GM23338 (cell line): ENCODE data around the gene CREB3L4.
A peak's percentile ranks its signal among the peaks of the same experiment; 100 is the strongest.

Source experiments
- CREB1 ChIP-seq: fragments of 250-450 bp; sonication (Bioruptor Pico); IDR thresholded peaks from 2 replicates; pipeline ENCODE4 v1.5.0; 2020; ENCODE audit warnings: low read depth, mild to moderate bottlenecking, moderate library complexity
- EZH2 ChIP-seq: fragments of 200-600 bp; sonication (generic); IDR thresholded peaks from one replicate; pipeline ENCODE4 v1.8.0; 2017; ENCODE audit warnings: antibody characterized with exemption, mild to moderate bottlenecking, low read depth; ENCODE audit not compliant: unreplicated experiment
- EZH2phosphoT487 ChIP-seq: fragments of 200-600 bp; sonication (generic); IDR thresholded peaks from one replicate; pipeline ENCODE4 v1.8.1; 2018; ENCODE audit warnings: antibody characterized with exemption; ENCODE audit not compliant: unreplicated experiment
- JUNB ChIP-seq: IDR thresholded peaks from one replicate; pipeline ENCODE4 v1.6.1; 2016; ENCODE audit warnings: antibody characterized with exemption; ENCODE audit not compliant: unreplicated experiment
- POLR2AphosphoS5 ChIP-seq: IDR thresholded peaks from 2 replicates; pipeline ENCODE4 v1.6.1; 2016; ENCODE audit warnings: antibody characterized with exemption, low read depth
- STAT1 ChIP-seq: IDR thresholded peaks from one replicate; pipeline ENCODE4 v1.6.1; 2016; ENCODE audit warnings: antibody characterized with exemption; ENCODE audit not compliant: unreplicated experiment
- ZNF114 ChIP-seq: fragments of 250-450 bp; sonication (Bioruptor Pico); IDR thresholded peaks from 2 replicates; pipeline ENCODE4 v1.5.0; 2020; ENCODE audit warnings: mild to moderate bottlenecking, moderate library complexity
- ZNF331 ChIP-seq: fragments of 250-450 bp; sonication (Bioruptor Pico); IDR thresholded peaks from 2 replicates; pipeline ENCODE4 v1.5.0; 2020; ENCODE audit warnings: low read depth, mild to moderate bottlenecking, moderate library complexity
- TF ChIP-seq, protein P1 (sequence below): IDR thresholded peaks from one replicate; pipeline ENCODE4 v1.6.1; 2018; ENCODE audit warnings: antibody characterized with exemption; ENCODE audit not compliant: unreplicated experiment
- TF ChIP-seq, protein P2 (sequence below), 2 experiments: fragments of 200-600 bp in 1 of 2; sonication (generic) in 1 of 2; conservative IDR thresholded peaks; 2 replicates each; pipeline versions ENCODE4 v1.5.1 to v1.6.1; 2016 to 2017; ENCODE audit warnings: antibody characterized with exemption in 2 of 2, low read depth in 2 of 2, mild to moderate bottlenecking in 2 of 2, moderate library complexity in 1 of 2
- TF ChIP-seq, protein P3 (sequence below): IDR thresholded peaks from 2 replicates; pipeline ENCODE4 v1.6.1; 2016; ENCODE audit warnings: antibody characterized with exemption

DNA sequence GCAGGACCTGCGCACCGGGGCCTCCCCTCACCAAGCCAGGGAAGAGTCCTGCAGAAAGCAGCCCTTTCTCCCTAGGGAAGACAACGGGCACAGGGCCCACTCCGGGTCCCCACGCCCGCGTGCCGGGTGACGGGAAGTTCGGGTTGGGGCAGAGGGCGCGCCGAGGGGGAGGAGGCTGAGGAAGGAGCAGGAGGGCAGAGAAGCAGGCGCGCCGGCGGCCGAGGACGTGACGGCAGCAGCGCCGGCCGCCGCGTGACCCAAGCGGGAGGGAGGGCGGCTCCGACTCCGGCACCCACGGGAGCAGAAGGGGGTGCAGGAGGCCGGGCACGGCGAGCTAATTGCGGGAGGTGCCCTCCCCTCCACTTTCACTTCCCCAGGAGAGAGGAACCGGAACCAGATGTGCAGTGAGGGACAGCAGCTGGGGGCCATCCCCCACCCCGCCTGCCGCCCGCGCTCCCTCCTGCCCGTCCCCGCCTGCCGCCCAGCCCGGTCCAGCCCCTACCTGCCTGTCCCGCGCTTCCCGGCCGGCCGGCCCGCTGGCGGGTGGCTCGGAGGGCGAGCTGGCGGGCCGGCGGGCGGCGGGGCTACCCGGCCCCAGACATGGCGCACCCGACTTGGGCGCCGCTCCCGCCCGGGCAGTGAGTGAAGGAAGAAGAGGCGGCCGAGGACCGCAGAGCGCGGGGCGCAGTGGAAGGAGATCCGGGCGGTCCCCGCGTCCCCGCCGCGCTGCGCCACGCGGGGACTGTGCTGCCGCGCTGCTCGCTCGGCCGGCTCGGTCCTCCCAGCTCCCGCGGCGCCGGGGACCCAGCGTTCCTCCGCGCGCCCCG is 21.7 kb upstream of the CREB3L4 start:
- TF ChIP-seq, protein P1, sequence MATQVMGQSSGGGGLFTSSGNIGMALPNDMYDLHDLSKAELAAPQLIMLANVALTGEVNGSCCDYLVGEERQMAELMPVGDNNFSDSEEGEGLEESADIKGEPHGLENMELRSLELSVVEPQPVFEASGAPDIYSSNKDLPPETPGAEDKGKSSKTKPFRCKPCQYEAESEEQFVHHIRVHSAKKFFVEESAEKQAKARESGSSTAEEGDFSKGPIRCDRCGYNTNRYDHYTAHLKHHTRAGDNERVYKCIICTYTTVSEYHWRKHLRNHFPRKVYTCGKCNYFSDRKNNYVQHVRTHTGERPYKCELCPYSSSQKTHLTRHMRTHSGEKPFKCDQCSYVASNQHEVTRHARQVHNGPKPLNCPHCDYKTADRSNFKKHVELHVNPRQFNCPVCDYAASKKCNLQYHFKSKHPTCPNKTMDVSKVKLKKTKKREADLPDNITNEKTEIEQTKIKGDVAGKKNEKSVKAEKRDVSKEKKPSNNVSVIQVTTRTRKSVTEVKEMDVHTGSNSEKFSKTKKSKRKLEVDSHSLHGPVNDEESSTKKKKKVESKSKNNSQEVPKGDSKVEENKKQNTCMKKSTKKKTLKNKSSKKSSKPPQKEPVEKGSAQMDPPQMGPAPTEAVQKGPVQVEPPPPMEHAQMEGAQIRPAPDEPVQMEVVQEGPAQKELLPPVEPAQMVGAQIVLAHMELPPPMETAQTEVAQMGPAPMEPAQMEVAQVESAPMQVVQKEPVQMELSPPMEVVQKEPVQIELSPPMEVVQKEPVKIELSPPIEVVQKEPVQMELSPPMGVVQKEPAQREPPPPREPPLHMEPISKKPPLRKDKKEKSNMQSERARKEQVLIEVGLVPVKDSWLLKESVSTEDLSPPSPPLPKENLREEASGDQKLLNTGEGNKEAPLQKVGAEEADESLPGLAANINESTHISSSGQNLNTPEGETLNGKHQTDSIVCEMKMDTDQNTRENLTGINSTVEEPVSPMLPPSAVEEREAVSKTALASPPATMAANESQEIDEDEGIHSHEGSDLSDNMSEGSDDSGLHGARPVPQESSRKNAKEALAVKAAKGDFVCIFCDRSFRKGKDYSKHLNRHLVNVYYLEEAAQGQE, result no peak
- TF ChIP-seq, protein P2, sequence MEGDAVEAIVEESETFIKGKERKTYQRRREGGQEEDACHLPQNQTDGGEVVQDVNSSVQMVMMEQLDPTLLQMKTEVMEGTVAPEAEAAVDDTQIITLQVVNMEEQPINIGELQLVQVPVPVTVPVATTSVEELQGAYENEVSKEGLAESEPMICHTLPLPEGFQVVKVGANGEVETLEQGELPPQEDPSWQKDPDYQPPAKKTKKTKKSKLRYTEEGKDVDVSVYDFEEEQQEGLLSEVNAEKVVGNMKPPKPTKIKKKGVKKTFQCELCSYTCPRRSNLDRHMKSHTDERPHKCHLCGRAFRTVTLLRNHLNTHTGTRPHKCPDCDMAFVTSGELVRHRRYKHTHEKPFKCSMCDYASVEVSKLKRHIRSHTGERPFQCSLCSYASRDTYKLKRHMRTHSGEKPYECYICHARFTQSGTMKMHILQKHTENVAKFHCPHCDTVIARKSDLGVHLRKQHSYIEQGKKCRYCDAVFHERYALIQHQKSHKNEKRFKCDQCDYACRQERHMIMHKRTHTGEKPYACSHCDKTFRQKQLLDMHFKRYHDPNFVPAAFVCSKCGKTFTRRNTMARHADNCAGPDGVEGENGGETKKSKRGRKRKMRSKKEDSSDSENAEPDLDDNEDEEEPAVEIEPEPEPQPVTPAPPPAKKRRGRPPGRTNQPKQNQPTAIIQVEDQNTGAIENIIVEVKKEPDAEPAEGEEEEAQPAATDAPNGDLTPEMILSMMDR (conservative IDR thresholded peaks at IDR 0.05; ENCODE audit: low read depth in 2 of 2), result no peak
- TF ChIP-seq POLR2AphosphoS5 (0 out of 2 replicates have a peak, but pooled peaks have one; percentile 29), EZH2 (no peak), ZNF331 (CRISPR knock-in tag) (no peak), ZNF114 (CRISPR knock-in tag) (no peak), EZH2phosphoT487 (no peak), CREB1 (no peak), JUNB (no peak), STAT1 (no peak)
- TF ChIP-seq, protein P3, sequence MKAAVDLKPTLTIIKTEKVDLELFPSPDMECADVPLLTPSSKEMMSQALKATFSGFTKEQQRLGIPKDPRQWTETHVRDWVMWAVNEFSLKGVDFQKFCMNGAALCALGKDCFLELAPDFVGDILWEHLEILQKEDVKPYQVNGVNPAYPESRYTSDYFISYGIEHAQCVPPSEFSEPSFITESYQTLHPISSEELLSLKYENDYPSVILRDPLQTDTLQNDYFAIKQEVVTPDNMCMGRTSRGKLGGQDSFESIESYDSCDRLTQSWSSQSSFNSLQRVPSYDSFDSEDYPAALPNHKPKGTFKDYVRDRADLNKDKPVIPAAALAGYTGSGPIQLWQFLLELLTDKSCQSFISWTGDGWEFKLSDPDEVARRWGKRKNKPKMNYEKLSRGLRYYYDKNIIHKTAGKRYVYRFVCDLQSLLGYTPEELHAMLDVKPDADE, result 0 out of 2 replicates have a peak, but pooled peaks have one; percentile 3
